Stimulated activated CD4-positive, alpha-beta T cell treated with anti-CD3 and anti-CD28 coated beads, Interleukin-1b, Interleukin-23, amount 100 ng/mL, for 1 hour (primary cell): ENCODE measurements around the gene MPP3.
A peak's percentile ranks its signal among the peaks of the same experiment; 100 is the strongest.

ENCODE experiments used
- DNase-seq, 2 donors: peaks; one replicate each; pipeline ENCODE4 v3.0.0-alpha.2; 2020; ENCODE audit warnings: low read depth in 2 of 2

MPP3 gene

DNA sequence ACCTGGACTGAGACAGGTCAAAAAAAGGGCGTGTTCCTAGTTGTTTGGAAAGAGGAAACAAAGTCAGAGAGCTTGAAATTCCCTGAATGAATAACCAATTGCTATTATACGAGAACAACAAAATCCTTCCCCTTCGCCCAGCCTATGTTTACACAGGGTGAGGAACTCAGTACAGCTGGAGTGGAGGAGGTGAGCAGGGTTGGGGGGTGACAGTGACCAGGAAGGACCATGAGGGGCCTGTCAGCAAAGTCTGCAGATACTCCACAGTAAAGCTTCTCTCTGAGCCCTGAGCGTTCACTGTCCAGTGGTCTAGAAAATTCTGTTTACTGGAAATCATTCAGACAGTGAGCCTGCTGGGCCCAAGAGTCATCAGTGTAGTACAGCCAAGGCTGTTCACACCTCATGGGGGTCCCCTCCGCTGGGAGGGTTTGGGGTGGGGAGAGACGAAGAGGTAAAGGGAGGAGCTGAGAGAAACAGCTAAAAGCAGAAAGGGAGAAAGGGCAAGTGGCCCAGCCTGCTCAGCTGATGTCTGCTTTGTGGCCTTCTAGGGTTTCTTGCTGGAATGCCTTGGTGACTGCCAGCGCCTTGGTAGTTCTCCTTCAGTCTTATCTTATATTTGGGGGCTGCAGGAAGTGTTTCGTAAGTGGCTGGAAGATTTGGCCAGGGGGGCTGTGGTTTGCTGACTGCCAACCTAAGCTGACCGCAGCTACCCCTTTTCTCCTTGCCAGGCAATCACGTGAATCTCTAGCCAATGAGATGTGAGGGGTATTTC lies 59.9 kb downstream of the MPP3 start:
- DNase-seq = no peak

DNA sequence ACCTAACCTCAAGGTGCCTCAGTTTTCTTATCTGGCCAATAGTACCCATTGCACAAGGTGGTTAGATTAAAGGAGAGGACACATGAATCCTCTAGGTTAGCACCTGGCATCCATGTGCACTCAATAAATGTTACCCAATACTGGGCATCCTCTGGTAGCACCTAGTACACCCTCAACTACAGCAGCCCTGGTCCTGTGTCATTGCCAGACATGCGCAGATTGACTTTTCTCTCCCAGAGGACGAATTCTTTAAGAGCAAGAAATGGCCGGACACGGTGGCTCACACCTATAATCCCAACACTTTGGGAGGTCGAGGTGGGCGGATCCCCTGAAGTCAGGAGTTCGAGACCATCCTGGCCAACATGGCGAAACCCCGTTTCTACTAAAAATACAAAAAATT lies 61.5 kb downstream of the MPP3 start:
- DNase-seq = no peak

DNA sequence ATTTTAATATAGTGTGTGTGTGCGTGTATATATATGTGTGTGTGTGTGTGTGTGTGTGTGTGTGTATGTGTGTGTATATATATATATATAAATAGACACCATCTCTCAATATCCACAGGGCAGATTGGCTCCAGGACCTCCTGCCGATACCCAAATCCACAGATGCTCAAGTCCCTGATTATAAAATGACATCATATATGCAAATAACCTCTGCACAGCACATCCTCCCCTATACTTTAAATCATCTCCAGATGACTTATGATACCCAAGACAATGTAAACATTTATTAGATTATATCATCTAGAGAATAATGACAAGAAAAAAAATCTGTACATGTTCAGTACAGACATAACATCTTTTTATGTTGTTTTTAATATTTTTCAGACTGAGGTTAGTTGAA lies 62.0 kb downstream of the MPP3 start:
- DNase-seq = no peak

DNA sequence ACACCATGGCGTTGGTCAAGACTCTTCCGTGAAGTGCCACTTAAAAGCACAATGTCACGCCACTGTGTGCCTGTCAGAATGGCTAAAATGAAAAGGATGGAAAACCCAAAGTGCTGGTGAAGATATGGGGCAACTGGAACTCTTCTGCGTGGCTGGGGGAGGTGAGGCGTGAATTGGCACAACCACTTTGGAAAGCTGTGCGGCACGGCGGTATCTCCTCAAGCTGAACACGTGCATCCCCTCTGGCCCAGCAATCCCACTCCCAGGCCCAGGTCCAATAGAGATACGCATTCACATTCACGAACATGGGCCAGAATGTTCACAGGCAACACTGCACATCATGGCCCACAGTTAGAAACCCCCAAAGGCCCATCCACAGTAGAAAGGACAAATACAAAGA lies 63.1 kb downstream of the MPP3 start:
- no peak for DNase-seq

DNA sequence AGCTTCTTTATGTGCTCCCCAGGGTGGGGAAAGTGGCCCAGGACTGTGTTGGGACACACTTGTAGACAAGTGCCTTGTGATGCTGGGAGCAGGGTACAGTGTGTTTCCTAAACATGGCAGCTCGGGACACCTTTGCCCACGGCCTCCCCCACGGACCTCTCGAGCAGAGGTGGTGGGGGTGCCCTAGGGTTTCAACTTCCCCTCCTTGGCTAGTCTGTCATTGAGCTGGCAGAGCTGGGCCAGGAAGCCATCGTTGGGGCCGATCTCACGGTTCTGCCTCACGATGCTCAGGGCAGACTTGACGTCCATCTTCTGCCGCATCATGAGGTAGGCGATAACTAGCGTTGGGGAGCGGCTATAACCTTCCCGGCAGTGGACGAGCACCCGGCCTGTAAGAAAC lies 63.5 kb downstream of the MPP3 start:
- DNase-seq = no peak

DNA sequence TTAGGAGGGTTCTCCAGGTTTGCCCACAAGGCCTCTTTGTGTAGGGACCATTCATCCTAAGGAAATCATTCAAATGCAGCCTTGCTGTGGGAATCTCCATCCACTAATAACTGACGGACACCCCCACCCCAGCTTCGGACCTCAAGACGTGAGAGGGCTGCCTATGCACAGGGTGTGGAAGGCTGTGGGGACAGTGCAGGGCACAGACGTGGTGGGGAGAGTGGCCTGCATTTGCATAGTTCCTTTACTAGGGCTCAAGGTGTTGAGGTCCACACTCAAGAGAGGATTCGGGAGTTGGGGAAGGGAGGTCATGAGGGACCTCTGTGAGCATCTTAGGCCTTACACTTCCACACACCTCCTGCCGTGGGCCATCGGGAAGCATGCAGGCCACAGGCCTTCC lies 64.0 kb downstream of the MPP3 start:
- DNase-seq = no peak

DNA sequence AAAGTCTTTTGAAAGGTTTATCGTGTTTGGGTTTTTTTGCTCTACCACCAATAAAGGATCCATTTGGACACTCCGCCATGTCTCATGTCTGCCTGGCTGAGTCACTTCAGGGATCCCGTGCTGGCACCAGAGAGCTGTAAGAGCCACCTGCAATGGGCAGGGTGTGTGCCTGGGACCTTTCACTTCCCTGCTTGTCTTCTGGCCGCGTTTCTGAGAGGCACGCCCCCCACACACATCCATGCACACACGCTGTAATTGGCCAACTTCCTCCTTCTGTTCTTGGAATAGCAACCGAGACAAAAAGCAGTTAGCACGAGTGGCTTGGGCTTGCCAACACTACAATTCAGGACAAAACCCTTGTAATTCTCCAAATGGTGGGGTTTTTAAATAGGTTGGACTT lies 64.6 kb downstream of the MPP3 start:
- DNase-seq = no peak

DNA sequence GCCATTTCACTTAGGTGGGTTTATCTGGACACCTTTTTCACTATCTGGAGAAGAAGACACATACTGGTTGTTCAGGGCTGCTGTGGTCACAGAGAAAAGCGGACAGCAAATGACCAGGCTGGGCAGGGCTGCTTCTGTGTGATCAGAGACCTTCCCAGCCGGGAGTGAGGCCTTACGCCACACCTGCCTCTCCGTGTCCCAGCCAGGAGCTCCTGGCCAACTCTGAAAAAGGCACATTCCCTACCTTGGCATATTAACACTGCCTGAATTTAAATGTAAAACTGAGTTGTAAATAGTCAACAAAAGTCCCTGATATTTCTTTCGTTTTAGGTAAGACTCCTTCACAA lies 65.3 kb downstream of the MPP3 start:
- DNase-seq = no peak

DNA sequence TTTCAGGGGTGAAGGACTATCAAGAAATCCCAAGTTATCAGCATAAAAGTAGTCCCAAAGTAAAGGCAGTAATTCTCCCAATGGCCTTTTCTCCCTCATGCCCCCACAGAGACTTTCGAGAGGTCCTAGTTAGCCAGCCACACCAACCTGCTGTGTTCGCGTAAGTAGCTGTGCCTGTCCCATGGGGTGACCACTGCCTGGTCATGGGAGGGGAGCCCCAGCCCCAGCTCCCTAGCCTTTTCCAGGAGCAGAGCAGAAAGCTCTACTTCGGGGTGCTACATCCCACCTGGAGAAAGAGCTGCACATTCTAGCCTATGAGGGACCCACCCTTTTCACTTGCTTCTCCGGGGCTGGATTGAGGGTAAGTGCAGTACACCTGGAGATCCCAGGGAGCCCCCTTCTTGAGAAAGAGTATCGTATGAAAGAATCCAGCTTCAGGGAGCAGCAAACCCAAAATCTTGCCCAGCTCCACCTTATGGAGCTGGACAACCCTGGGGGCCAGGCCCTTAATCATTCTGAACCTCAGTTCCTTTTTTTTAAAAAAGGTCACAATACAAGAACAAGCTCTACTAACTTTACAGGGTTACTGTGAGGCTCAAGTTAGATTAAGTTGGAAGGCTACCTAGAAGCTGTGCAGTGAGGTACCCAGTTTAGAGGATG lies 65.8 kb downstream of the MPP3 start:
- DNase-seq = no peak

DNA sequence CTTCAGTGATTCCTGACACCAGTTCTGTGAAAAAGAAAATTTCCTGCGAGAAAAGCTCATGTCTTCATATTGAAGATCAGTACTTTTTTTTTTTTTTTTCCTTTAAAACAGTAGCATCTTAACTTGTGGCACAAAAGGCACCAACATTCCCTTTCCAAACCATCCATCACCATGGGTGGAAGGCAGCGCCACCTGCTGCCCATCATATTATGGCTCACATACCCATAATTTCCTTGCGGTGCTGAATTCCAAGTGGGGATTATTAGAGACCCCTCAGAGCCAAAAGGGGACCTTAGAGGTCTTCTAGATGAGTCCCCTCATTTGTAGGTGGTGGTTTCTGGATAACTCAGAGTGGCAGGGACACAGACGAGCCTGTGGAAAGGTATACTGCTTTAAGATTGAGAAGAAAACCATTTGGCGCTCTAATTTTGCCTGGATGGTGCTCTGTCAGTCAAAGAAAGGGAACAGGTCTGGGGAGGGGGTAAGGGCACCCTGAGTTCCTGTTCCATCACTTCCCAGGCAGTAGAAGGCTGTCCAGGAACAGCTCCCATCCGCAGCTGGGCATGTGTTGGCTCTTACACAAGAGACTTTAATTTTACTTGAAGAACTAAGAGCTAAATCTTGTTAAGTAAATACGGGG lies 66.4 kb downstream of the MPP3 start:
- DNase-seq = peak in 1 of 2 donors; percentile 30

DNA sequence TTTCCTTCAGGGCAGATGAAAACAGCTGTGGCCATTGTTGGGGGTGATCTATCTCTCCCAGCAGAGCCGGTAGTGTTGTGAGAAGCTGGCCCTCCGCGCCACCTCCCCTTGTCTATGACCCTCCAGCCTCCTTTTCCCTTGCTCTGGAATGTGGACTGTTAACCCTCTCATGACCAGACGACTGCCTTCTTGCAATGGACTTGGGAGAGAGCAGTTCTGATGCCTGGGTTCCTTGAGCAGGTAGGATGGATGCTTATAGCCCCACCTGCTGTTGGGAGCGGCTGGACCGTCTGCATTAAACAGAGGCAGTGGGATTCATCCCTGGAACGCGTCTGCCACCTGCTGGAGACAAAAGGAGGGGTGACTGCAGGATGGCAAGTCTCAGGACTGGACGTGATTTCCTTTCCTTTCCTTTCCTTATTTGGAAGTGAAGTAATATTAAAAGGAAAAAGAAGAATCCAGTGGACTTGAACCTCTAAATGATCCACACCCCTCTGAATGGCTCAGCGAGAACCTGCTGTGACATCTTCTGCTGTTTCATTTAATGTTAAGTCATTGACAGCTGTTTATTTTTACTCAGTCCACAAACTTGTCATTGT lies 72.6 kb downstream of the MPP3 start:
- DNase-seq = peak; percentile 70 to 86

DNA sequence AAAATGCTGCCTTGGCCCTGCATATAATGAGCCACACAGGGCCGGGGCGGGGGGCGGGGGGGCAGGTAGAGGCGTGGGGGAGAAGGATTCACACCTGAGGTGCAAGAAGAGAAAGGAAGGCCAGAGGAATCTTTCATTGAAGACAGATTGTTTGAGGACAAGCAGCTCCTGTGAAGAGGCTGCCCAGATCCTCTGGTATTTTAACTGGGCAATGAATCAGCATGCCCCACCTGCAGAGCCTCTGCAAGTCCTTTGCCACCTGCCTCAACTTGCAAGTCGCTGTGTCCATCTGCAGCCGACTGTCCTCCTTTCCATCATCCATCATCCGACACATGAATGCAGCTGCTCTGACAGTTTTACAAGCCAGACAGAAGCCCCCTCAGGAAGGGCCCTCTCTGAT lies 73.1 kb downstream of the MPP3 start:
- DNase-seq = no peak

DNA sequence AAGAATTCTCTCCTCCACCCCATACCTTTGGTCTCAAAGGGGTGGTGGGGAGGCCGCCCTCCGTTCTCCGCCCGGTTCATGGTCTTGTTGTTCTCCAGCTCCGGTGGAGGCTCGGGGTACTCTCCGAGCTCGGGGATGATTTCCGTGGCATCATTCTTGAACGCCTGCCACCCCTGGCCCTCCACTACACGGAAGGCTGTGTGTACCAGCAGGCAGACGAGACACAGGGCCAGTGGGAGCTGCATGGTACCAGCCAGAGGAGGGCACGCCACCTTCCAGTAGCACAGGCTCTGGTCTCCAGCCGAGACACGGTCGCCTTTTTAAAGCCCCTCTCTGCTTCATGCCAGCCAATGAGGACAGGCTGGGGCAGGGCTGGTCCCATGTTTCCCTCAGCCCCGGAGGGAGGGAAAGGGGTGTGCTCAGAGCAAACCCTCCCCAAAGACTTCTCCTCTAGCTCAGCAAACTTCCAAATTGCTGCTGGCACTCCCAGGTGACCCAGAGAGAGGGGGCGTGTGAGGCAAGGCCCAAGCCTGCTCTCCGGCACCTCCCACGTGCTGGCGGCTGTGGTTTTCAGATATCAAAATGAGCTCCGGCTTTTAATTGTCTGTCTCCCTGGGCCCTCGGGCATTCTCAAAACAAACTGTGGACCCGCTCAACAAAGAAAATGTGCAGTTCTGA lies 74.3 kb downstream of the MPP3 start, which contains the start of gene SOST:
Gene SOST (minus strand): TSS at position 295 of the 678 bp plus-strand sequence. CDS start 50 bp downstream, at position 245.
- no peak for DNase-seq

DNA sequence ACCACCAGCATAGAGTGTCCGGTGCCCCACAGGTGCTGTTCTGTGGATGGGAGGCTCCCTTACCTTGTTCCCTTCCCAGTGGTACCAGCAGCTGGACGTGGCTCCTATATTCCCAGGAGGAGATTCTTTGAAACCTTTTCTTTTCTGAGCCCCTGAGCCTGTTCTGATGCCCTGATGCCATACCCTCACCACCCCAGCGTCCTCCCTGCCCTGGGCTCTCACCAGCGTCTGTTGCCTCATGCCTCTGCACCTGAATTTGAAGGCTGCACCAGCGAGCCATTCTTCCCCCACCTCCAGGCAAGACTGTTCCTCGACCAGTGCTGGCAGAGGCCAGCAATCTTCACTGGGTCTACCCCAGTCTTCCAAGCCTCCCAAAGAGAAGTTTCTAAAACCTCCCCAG lies 74.9 kb downstream of the MPP3 start:
- no peak for DNase-seq

DNA sequence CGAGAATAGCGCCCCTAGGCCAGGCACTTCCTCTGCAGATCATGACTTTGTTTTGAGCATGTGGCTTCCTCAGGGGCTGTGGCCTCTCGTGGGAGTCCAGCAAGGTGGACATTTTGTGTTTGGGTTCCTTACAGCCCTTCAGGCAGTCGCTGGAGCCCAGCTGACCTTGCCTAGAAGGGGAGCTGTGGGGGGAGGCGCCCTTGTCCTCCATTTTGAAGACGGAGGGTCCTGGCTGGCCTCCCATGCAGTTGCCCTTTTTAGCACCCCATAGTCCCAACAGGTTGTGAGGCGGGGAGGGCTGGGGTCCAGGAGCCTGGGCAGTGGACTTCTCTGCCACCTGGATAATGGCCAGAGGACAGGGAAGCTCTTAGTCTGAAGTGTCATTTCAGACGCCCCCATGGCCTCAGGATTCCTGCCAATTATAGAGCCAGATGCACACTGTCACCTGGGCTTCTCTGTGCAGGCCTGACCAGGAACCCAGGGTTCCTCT lies 75.7 kb downstream of the MPP3 start:
- DNase-seq = no peak

DNA sequence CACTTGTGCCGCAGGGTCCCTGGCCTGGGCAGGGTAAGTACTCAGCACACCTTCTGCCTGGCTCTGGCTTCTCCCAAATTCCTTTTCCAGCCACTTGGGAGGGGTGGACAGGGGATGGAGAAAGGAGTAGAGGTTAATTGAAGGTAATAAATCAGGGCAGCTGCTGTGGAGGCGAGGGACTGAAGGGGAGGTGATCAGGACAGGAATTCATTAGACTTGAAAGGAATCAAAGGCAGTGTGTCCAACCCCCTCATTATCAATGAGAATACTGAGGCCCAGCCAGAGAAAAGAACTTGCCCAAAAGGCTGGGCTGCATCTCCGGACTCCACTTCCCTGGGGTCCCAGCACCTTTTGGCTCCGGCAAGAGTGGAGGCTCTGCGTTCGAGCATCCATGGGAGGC lies 76.7 kb downstream of the MPP3 start:
- no peak for DNase-seq

DNA sequence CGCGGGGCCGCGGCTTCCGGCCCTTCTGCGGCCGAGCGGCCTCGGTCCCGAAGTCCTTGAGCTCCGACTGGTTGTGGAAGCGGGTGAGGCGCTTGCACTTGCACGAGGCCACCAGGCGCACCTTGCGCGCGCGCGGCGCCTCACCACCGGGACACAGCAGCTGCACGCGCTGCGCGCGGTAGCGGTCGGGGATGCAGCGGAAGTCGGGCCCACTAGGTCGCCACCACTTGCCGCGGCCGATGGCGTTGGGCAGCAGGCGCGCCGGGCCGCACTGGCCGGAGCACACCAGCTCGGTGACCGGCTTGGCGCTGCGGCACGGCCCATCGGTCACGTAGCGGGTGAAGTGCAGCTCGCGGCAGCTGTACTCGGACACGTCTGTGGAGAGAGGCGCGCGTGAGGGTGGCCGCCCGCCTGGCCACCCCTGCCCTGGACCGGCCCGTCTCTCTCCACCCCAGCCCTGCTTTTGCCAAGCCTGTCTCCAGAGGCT lies 77.5 kb downstream of the MPP3 start:
- no peak for DNase-seq

DNA sequence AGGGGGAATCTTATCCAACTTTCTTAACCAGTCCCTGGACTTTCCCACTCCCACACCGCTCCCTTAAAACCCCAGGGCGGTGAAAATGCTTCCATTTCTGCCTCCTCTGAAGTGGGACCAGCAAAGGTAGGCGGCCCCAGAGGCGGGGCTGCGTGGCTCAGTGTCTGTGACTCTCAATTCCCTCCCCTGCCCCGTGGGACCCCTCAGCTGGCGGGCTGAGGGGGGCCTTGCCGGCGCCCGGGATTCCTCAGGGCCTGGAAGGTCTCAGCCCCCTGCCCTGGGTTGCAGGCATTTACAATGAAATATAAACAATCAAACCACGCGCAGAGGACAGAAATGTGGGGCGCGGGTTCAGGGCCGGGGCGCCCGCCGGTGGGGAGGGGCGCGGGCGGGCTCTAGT lies 78.0 kb downstream of the MPP3 start:
- no peak for DNase-seq

DNA sequence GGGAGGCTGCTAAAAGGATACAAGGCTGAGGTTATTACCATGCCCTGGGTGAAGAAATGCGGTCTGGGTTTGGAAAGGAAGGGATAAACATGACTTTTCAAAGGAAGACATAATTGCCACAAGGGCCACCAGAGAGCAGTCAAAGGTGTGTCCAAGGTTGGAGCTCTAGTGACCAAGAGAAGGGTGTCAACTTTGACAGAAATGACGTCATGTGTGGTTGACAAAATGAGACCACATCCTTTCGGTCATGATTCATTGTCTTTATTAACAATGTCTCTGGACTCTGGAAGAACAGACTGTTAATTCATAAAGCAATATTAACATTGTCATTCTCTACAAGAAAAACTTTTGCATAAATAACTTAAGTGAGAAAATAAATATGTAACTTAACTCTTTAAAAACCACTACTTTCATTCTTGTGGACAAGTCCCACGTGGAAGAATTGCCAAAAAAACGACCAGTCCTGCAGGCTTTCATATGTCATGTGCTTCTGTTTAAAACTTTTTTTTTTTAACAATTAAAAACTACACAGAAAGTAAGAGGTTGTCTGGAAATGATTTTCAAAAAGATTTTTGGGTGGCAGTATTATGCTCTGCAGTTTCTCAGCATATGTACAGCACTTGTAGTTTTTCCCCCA lies 79.3 kb downstream of the MPP3 start:
- DNase-seq = no peak
